WI38 (cell line): ENCODE results near the gene ARRDC5.

Source experiments
- H3K4me3 ChIP-seq: 2 replicates; pipeline ENCODE4 v1.5.1; 2011; ENCODE audit warnings: low read depth, mild to moderate bottlenecking, control low read depth, low read length
- CTCF ChIP-seq: IDR thresholded peaks from 2 replicates; pipeline ENCODE4 v1.5.1; 2012; ENCODE audit warnings: low read depth, mild to moderate bottlenecking, control low read depth, low read length

Gene ARRDC5

DNA sequence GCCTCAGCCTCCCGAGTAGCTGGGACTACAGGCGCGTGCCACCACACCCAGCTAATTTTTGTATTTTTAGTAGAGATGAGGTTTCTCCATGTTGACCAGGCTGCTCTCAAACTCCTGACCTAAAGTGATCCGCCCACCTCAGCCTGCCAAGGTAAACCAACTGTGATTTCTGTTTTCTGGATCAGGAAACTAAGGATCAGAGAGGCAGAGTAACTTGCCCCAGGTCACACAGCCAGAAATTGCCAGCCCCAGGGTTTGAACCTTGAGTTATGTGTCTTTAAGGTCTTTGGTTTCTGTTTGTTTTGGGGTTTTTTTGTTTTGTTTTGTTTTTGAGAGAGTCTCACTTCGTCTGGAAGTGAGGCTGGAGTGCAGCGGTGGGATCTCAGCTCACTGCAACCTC is 31.0 kb downstream of the ARRDC5 start:
- TF ChIP-seq CTCF: no peak
- H3K4me3 ChIP-seq: no peak overlapping the region

GRCh38 chr19:4870025-4870700 is 32.5 kb downstream of the ARRDC5 start:
- TF ChIP-seq CTCF: no peak
- H3K4me3 ChIP-seq: no peak overlapping the region

- TF ChIP-seq CTCF: no peak
- H3K4me3 ChIP-seq: no peak overlapping the region
Observed at GRCh38 chr19:4868286-4868834, 34.3 kb downstream of the ARRDC5 start.

DNA sequence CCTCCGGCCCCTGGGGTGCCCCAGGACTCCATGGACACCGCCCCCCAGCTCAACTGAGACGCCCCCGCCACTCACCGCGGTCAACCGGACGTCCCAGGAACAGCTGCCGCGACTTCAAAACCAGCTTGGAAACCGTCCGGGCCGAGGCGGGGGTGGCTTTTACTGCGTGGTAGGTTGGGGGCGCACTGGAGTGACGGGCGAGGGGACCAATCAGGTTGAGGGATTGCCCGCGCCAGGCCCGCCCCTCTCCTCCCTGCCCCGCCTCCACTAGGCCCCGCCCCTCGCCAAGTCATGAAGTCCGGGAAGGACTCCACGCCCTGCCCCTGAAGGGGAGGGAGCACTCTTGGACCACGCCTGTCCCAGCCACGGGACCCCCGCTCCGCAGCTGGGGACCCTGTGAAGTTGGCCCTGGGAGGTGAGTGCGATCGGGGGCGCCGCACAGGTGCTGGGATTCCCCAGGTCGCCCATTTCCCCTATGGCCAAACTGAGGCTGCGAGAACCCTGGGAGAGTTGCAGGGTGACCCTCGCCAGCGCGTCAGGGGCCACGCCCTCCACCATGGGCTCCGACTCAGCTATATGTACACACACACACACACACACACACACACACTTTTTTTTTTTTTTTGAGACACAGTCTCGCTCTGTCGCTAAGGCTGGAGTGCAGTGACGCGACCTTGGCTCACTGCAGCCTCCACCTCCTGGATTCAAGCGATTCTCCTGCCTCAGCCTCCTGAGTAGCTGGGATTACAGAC is 35.0 kb downstream of the ARRDC5 start, which contains the start of gene PLIN3:
Gene PLIN3, minus strand, starts transcription at position 134 of the 752 bp plus-strand sequence. CDS start 6,273 bp downstream, outside the sequence.
- no peak for TF ChIP-seq CTCF

DNA sequence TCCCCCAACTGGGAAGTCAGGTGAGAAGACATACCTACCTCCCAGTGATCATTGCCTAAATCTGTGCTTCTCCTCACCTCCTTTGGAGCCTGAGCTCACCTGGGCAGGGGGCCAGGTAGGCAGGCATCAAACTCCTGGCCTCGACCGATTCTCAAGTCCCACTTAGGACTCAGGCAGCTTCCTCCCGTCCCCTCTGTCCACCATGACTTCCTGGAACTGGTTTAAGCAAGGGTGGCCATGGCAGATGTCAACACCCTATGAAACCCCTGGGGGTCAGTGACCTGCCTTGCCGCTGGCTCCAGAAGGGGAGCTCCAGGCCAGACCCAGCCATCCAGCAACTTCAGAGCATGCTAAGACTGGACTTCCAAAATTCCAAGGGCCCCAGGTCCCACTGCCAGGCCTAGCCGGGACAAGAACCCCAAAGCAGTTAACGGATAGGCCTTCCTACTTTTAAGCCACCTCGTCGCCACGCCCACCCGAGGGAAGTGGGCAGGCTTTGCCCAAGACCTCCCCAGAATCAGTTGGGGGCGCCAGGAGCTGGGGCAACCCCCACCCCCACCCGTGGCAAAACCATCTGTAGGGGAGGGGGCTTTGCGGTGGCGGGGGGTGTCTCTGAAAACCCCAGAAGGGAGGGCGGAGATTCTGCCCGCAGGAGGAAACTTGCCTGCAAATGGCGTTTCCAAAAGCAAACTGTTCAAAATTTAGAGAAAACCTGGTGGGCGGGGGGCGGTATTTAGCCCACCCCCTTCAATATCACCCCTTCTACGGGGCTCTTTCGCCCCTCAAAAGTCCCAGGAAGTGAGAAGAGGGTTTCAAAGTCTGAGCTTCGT is 35.9 kb downstream of the ARRDC5 start:
- peak overlapping the region; percentile 96 for H3K4me3 ChIP-seq
- TF ChIP-seq CTCF: no peak

More for the DNA sequence above, 35.0 kb downstream of the ARRDC5 start, which contains the start of gene PLIN3:
- peak within 1 kb of the TSS; percentile 96 for H3K4me3 ChIP-seq

GRCh38 chr19:4861147-4861546 is 41.5 kb downstream of the ARRDC5 start:
- H3K4me3 ChIP-seq: no peak overlapping the region
- no peak for TF ChIP-seq CTCF
